ENCODE data around the gene MAST2.

DNA sequence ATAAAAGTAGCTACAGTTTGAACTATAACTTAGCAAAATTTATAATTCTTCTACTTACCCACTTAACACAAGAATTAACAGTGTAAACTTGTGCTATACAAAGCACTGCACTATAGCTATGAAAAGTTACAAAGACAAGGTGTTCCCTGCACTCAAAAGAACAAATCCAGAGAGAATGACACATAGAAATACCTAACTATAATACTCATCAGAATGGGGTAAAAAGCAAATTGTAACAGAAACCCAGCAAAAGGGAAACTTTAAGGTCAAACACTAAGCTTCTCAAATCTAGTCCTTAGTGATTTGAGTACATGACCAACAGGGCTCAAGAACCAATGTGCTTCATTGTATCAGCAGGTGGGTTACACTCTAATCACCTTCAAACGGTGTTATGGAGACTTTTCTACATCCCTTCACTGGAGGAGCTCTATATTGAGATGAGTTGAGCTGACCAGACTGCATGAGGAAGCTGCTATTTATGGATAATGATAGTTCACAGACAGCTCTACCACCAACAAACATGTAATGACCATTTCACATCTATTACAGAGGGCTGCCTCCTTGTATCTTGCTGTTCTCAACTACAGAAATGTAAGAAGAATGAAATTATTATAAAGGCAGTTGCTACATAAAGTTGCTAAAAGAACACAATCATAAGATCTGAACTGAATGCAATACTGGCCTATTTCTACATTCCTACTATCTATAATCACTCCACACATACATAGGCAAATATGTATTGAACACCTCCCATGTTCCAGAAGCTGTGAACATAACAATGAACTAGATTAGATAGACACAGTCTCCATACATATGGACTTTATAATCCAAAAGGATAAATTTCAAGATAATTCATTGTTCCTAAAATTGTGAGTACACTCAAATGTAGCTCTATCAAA lies 281.4 kb downstream of the MAST2 start:
- TF ChIP-seq ISL1 (CRISPR knock-in tag; IDR thresholded peaks at IDR 0.05) (no peak), ARNTL (CRISPR knock-in tag; IDR thresholded peaks at IDR 0.05; ENCODE audit: borderline replicate concordance, low read depth) (no peak), ZFP30 (CRISPR knock-in tag; IDR thresholded peaks at IDR 0.05) (no peak)
- TF ChIP-seq, protein P1, sequence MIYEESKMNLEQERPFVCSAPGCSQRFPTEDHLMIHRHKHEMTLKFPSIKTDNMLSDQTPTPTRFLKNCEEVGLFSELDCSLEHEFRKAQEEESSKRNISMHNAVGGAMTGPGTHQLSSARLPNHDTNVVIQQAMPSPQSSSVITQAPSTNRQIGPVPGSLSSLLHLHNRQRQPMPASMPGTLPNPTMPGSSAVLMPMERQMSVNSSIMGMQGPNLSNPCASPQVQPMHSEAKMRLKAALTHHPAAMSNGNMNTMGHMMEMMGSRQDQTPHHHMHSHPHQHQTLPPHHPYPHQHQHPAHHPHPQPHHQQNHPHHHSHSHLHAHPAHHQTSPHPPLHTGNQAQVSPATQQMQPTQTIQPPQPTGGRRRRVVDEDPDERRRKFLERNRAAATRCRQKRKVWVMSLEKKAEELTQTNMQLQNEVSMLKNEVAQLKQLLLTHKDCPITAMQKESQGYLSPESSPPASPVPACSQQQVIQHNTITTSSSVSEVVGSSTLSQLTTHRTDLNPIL (CRISPR knock-in tag; IDR thresholded peaks at IDR 0.05; ENCODE audit: low read depth): no peak

All from SK-N-SH treated with all-trans-retinoic acid at 6 μM for 48 hours (cell line).